HG03439 (cell line): Measurements from ENCODE around the gene TAAR8.
"Not testable (repeated sequence)": the region's sequence is repeated elsewhere in the genome, so short reads cannot be mapped to it uniquely, and the experiment has no call there.

Source experiments
- ATAC-seq: cut with Tn5 transposase; IDR thresholded peaks from one replicate; pipeline ENCODE4 v1.9.1; 2021; ENCODE audit warnings: mild to moderate bottlenecking, moderate library complexity; ENCODE audit not compliant: unreplicated experiment

Gene TAAR8

GRCh38 chr6:132537977-132538376 is 14.5 kb upstream of the TAAR8 start, which contains the start of gene TAAR9:
Gene TAAR9, plus strand, starts transcription at chr6:132538277. Its CDS starts 13 bp downstream, at chr6:132538290.
- ATAC-seq, result no peak

- no peak for ATAC-seq
Observed at GRCh38 chr6:132544826-132545225, 7.6 kb upstream of the TAAR8 start.

- ATAC-seq, result no peak
Observed at GRCh38 chr6:132548746-132549463, 3.6 kb upstream of the TAAR8 start.

GRCh38 chr6:132551214-132551613 is 1.3 kb upstream of the TAAR8 start:
- no peak for ATAC-seq

- ATAC-seq, result not testable (repeated sequence)
Observed at GRCh38 chr6:132560087-132560486, 7.6 kb downstream of the TAAR8 start.

GRCh38 chr6:132566404-132566803 is 13.9 kb downstream of the TAAR8 start:
- no peak for ATAC-seq

GRCh38 chr6:132567566-132567965 is 15.1 kb downstream of the TAAR8 start:
- ATAC-seq, result no peak

- ATAC-seq, result no peak
Observed at GRCh38 chr6:132568611-132569010, 16.1 kb downstream of the TAAR8 start.

GRCh38 chr6:132569170-132569569 is 16.7 kb downstream of the TAAR8 start:
- ATAC-seq, result no peak

- ATAC-seq, result no peak
Observed at GRCh38 chr6:132570221-132570777, 17.8 kb downstream of the TAAR8 start, which contains the start of gene TAAR6. Gene TAAR6, plus strand, starts transcription at chr6:132570322. Its CDS starts 0 bp downstream, at chr6:132570322.

GRCh38 chr6:132571774-132572173 is 19.3 kb downstream of the TAAR8 start:
- ATAC-seq, result no peak

- ATAC-seq, result no peak
Observed at GRCh38 chr6:132584698-132585097, 32.2 kb downstream of the TAAR8 start.

GRCh38 chr6:132587424-132587823 is 35.0 kb downstream of the TAAR8 start:
- no peak for ATAC-seq

GRCh38 chr6:132589454-132589853 is 37.0 kb downstream of the TAAR8 start, which contains the start of gene TAAR5:
Gene TAAR5, minus strand, starts transcription at chr6:132589741. Its CDS starts 55 bp downstream, at chr6:132589686.
- ATAC-seq, result no peak

GRCh38 chr6:132590362-132590761 is 37.9 kb downstream of the TAAR8 start:
- ATAC-seq, result no peak

GRCh38 chr6:132592855-132593254 is 40.4 kb downstream of the TAAR8 start:
- ATAC-seq, result no peak

GRCh38 chr6:132596201-132596600 is 43.7 kb downstream of the TAAR8 start:
- no peak for ATAC-seq

- peak; percentile 66 for ATAC-seq
Observed at GRCh38 chr6:132598473-132598872, 46.0 kb downstream of the TAAR8 start.

GRCh38 chr6:132600900-132601299 is 48.4 kb downstream of the TAAR8 start:
- ATAC-seq, result not testable (repeated sequence)
